HG02678 (cell line): Measurements from ENCODE around the gene XPNPEP2.

ENCODE experiments used
- ATAC-seq: cut with Tn5 transposase; IDR thresholded peaks from one replicate; pipeline ENCODE4 v1.9.1; 2021; ENCODE audit warnings: mild to moderate bottlenecking, moderate library complexity; ENCODE audit not compliant: unreplicated experiment

XPNPEP2 gene

GRCh38 chrX:129738466-129739308 is at the start of gene XPNPEP2:
Gene XPNPEP2, plus strand, starts transcription at chrX:129738979. Its CDS starts 235 bp downstream, at chrX:129739214.
- ATAC-seq, result no peak

- no peak for ATAC-seq
Measured at GRCh38 chrX:129689796-129690195, 49.0 kb upstream of the XPNPEP2 start.

- no peak for ATAC-seq
Measured at GRCh38 chrX:129690435-129690834, 48.3 kb upstream of the XPNPEP2 start.

GRCh38 chrX:129693354-129693753 is 45.4 kb upstream of the XPNPEP2 start:
- ATAC-seq, result no peak

- no peak for ATAC-seq
Measured at GRCh38 chrX:129694805-129695204, 44.0 kb upstream of the XPNPEP2 start.

- ATAC-seq, result no peak
Measured at GRCh38 chrX:129695535-129695934, 43.2 kb upstream of the XPNPEP2 start.

- no peak for ATAC-seq
Measured at GRCh38 chrX:129695937-129696336, 42.8 kb upstream of the XPNPEP2 start.

GRCh38 chrX:129696463-129697155 is 42.2 kb upstream of the XPNPEP2 start:
- no peak for ATAC-seq

GRCh38 chrX:129697204-129697829 is 41.5 kb upstream of the XPNPEP2 start:
- ATAC-seq, result no peak

- no peak for ATAC-seq
Measured at GRCh38 chrX:129698150-129698549, 40.6 kb upstream of the XPNPEP2 start.

GRCh38 chrX:129700536-129700935 is 38.2 kb upstream of the XPNPEP2 start:
- ATAC-seq, result no peak

GRCh38 chrX:129701624-129702069 is 37.1 kb upstream of the XPNPEP2 start:
- ATAC-seq, result no peak

GRCh38 chrX:129704491-129704890 is 34.3 kb upstream of the XPNPEP2 start:
- ATAC-seq, result no peak

GRCh38 chrX:129705377-129705925 is 33.3 kb upstream of the XPNPEP2 start:
- ATAC-seq, result no peak

- ATAC-seq, result no peak
Measured at GRCh38 chrX:129705988-129706387, 32.8 kb upstream of the XPNPEP2 start.

- ATAC-seq, result no peak
Measured at GRCh38 chrX:129706400-129707072, 32.2 kb upstream of the XPNPEP2 start.

GRCh38 chrX:129714581-129714980 is 24.2 kb upstream of the XPNPEP2 start:
- ATAC-seq, result no peak

- no peak for ATAC-seq
Measured at GRCh38 chrX:129716507-129716906, 22.3 kb upstream of the XPNPEP2 start.

GRCh38 chrX:129717892-129718291 is 20.9 kb upstream of the XPNPEP2 start:
- no peak for ATAC-seq

- no peak for ATAC-seq
Measured at GRCh38 chrX:129718676-129719075, 20.1 kb upstream of the XPNPEP2 start.

GRCh38 chrX:129719268-129719667 is 19.5 kb upstream of the XPNPEP2 start:
- ATAC-seq, result no peak
